Small intestine (tissue), 7 donors: ENCODE data around the gene ZDHHC22. TPM values are rescaled to one million over a fixed set of nuclear protein-coding genes. Genes with fewer than 3 reads are reported as not detected.

Source experiments
- DNase-seq, 2 donors: peaks; one replicate each; pipeline versions ENCODE4 v3.0.0 to v3.0.0-alpha.2; 2013
- FAIRE-seq: peaks from 2 replicates; lab custom pipeline; 2012; peaks lifted over from hg19 to GRCh38; lab: Jason Lieb, UNC
- H3K27ac ChIP-seq, 3 donors: one replicate each; pipeline ENCODE4 v1.5.1; 2013; ENCODE audit warnings: low read length in 2 of 3, mild to moderate bottlenecking in 2 of 3, control low read depth in 1 of 3, inconsistent platforms in 1 of 3, low read depth in 1 of 3, moderate library complexity in 1 of 3
- H3K27me3 ChIP-seq, 3 donors: one replicate each; pipeline ENCODE4 v1.6.1; 2013; ENCODE audit warnings: low read length in 3 of 3, inconsistent platforms in 1 of 3; ENCODE audit not compliant: control insufficient read depth in 3 of 3, insufficient read depth in 3 of 3
- H3K36me3 ChIP-seq, 3 donors: one replicate each; pipeline ENCODE4 v1.6.1; 2013; ENCODE audit warnings: low read length in 3 of 3, inconsistent platforms in 1 of 3, low read depth in 1 of 3, mild to moderate bottlenecking in 1 of 3, moderate library complexity in 1 of 3; ENCODE audit not compliant: control insufficient read depth in 3 of 3, insufficient read depth in 2 of 3
- H3K4me1 ChIP-seq, 3 donors: one replicate each; pipeline ENCODE4 v1.6.1; 2013; ENCODE audit warnings: low read length in 2 of 3, inconsistent platforms in 1 of 3, low read depth in 1 of 3, mild to moderate bottlenecking in 1 of 3, moderate library complexity in 1 of 3; ENCODE audit not compliant: control insufficient read depth in 3 of 3, insufficient read depth in 2 of 3
- H3K4me3 ChIP-seq, 3 donors: one replicate each; pipeline ENCODE4 v1.5.1; 2013; ENCODE audit warnings: low read length in 3 of 3, control low read depth in 1 of 3, inconsistent platforms in 1 of 3, low read depth in 1 of 3, mild to moderate bottlenecking in 1 of 3, moderate library complexity in 1 of 3
- H3K9me3 ChIP-seq, 2 donors: one replicate each; pipeline ENCODE4 v1.6.1; 2013; ENCODE audit warnings: low read depth in 1 of 2, low read length in 1 of 2; ENCODE audit not compliant: control insufficient read depth in 2 of 2, insufficient read depth in 1 of 2
- WGBS, 3 donors: extraction: QIAGEN DNeasy Blood & Tissue Kit; methylation state at CpG; one replicate each; pipeline ENCODE4 v1.1.7; 2013; 5-methylcytosine and 5-hydroxymethylcytosine counted together
- polyA plus RNA-seq, 4 donors: library from polyadenylated mRNA; stranded (reverse) in 3 of 4; unstranded in 1 of 4; fragments of 200-250 nt in 3 of 4; fragments of 120-200 nt in 1 of 4; gene quantifications; one replicate each; pipeline versions ENCODE4 v1.2.1 to v1.2.3, GENCODE V29; 2013
- donor health status: healthy with polysubstance abuse.
- donor health status: control.
- donor health status: control.
- donor health status: Bipolar disorder and iron deficiency.
- donor health status: healthy.

The ZDHHC22 gene
- polyA plus RNA-seq, 4 donors: 0.12 to 0.33 TPM; not detected in 2

GRCh38 chr14:77153802-77154201, 12.2 kb upstream of the ZDHHC22 start:
- Histone ChIP-seq H3K27me3 (peaks cover 0 to 23% (median 22%) of the 10 kb centered on the region in 3 donors), H3K36me3 (no peaks in the 10 kb centered on the region), H3K4me1 (no peaks in the 10 kb centered on the region), H3K4me3 (no peak overlapping the region), H3K9me3 (peaks cover 0 to 4% of the 10 kb centered on the region in 2 donors), H3K27ac (no peak overlapping the region)
- WGBS, 3 donors: 90 to 94% (median 92%) methylated on average over 3 of the region's 3 CpGs
- FAIRE-seq (no peak), DNase-seq (no peak)

DNA sequence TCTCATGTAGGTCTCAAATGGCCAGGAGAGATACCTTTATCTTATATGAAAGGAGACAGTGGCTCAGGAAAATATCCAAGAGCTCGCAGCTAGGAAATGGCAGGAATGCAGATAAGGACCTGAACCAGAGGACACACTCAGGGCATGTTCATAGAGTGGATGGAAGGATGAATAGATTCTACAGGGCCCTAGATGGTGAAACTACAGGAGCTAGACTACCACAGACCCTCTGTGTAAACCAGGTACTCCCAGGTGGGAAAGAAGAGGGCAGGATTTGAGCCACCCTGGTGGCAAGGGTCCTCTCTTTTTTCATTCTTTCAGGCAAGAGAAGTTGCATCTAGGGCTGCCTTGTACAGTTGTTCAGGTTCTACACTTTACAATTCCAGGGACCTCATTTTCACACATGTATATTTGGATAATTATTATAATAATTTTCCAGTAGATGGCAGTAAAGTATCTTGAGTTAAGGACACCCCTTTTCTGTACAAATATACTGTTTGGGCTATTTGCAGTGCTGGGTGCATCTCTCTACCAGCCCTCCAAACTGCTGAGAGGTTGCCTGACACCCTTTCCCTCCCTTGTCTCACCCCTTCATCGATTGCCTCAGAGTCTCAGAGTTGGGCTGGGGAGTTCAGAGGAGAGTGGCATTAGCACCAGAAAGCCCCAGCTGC, 10.5 kb upstream of the ZDHHC22 start:
- no peaks in the 10 kb centered on the region for H3K36me3 ChIP-seq
- H3K4me1 ChIP-seq: no peaks in the 10 kb centered on the region
- peaks cover 0 to 4% of the 10 kb centered on the region in 2 donors for H3K9me3 ChIP-seq
- H3K27me3 ChIP-seq: peaks cover 0 to 18% (median 14%) of the 10 kb centered on the region in 3 donors
- FAIRE-seq: no peak
- no peak overlapping the region for H3K4me3 ChIP-seq
- H3K27ac ChIP-seq: no peak overlapping the region
- DNase-seq: peak; percentile 8 to 18
- 23 to 33% (median 31%) methylated on average over 2 of the region's 2 CpGs for WGBS, 3 donors

- Histone ChIP-seq H3K4me1 (no peaks in the 10 kb centered on the region), H3K4me3 (no peak overlapping the region), H3K27me3 (peaks cover 0 to 23% (median 19%) of the 10 kb centered on the region in 3 donors), H3K9me3 (peaks cover 0 to 4% of the 10 kb centered on the region in 2 donors), H3K27ac (no peak overlapping the region), H3K36me3 (no peaks in the 10 kb centered on the region)
- no peak for DNase-seq
- 3 to 4% (median 4%) methylated on average over 5 of the region's 5 CpGs for WGBS, 3 donors
- no peak for FAIRE-seq
Measured at GRCh38 chr14:77151245-77151644, 9.7 kb upstream of the ZDHHC22 start.

DNA sequence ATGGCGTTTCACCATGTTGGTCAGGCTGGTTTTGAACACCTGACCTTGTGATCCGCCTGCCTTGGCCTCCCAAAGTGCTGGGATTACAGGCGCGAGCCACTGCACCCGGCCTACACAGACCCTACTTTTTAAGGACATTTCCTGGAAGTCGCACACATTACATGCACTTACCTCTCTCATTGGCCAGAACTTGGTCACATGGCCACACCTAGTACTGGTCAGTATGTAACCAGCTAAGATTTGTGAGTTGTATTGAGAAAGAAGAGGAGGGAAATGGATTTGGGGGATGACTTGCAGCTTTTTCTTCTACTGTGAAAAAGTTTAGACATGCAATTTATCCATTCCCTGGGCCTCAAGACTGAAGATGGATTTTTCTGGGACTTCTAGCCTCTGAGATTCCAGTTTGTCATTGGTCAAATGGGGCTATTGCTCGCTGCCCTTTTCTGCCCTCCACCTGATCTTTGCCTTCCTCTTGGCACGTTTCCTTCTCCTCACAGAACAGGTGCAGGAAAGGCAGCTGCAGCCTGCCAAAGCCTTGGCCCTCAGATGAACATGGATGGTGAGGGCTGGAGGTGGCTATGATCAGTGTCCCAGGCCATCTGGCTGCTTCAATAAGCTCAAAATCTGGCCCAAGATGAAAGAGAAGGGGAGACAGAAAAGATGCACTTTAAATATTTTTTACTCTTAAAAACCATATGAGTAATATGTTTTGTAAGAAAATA, 7.1 kb upstream of the ZDHHC22 start:
- Histone ChIP-seq H3K4me1 (no peaks in the 10 kb centered on the region), H3K36me3 (no peaks in the 10 kb centered on the region), H3K9me3 (peaks cover 0 to 1% of the 10 kb centered on the region in 2 donors), H3K27ac (no peak overlapping the region), H3K4me3 (no peak overlapping the region), H3K27me3 (peaks cover 0 to 36% (median 19%) of the 10 kb centered on the region in 3 donors)
- WGBS, 3 donors: 63 to 66% (median 64%) methylated on average over 8 of the region's 8 CpGs
- DNase-seq (no peak), FAIRE-seq (no peak)

DNA sequence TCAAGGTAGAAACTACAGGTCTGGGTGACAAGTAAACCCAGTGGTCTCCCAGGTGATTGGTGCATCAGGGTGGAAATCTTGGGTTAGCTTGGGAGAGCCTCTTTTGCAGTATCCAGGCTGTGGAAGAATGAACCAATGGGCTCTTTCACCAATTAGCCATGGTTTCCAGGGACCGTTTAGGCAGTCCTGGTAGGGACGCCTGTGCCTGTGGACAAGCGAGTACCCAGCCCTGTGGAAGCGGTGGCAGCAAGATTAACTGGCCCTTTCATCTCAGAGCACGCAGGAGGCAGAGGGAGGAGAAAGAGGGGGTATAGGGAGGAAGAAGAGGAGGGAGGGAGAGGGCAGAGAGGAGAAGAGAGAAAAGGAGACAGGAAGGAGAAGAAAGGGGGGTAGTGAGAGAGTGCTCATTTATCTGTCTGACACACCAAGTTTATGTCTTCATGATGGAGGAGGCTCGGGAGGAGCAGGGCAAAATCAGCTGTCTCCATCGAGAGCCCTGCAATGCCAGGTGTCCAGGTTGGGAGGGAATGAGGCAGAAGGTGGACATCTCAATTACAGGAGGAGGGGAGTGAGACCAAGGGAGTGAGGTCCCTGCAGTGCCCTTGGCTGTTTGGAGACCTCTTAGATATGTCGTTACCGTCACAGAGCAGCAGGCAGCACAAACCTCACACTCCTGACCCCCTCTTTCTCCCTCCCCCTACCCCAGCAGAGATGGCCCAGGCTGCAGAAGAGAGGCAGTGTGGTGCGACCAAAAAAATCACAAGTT, 4.6 kb upstream of the ZDHHC22 start:
- 7 to 13% (median 9%) methylated on average over 10 of the region's 10 CpGs for WGBS, 3 donors
- no peaks in the 10 kb centered on the region for H3K36me3 ChIP-seq
- no peak overlapping the region for H3K4me3 ChIP-seq
- DNase-seq (no peak), FAIRE-seq (no peak)
- H3K27ac ChIP-seq: no peak overlapping the region
- no peaks in the 10 kb centered on the region for H3K4me1 ChIP-seq
- H3K27me3 ChIP-seq: peaks cover 3 to 56% (median 24%) of the 10 kb centered on the region in 3 donors
- H3K9me3 ChIP-seq: no peaks in the 10 kb centered on the region

- H3K4me3 ChIP-seq: no peak overlapping the region
- no peaks in the 10 kb centered on the region for H3K36me3 ChIP-seq
- DNase-seq (no peak), FAIRE-seq (no peak)
- H3K27me3 ChIP-seq: peaks cover 19 to 69% (median 24%) of the 10 kb centered on the region in 3 donors
- peaks cover 0 to 3% (median 0%) of the 10 kb centered on the region in 3 donors for H3K4me1 ChIP-seq
- 58 to 67% (median 58%) methylated on average over 4 of the region's 4 CpGs for WGBS, 3 donors
- H3K27ac ChIP-seq: no peak overlapping the region
- H3K9me3 ChIP-seq: no peaks in the 10 kb centered on the region
Measured at GRCh38 chr14:77144412-77145115, 3.0 kb upstream of the ZDHHC22 start.

DNA sequence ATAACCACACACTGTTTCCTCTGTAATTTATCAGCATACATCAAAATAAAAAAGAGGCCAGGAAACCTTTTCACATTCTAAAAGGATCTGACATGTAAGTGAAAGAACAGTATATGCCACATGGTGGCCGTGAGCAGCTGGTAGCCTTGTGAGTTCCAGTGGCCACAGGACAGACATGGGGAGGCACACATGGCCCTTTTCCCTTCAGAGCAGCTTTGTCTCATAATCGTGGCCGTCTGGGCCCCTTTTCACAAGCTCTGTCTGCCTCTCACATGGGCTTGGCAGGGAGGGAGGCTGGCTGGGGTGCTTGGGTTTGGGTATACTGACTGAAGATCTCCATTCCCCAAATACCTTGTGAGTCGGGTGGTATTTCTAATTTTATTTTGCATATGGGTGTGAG, 1.5 kb upstream of the ZDHHC22 start:
- Histone ChIP-seq H3K27ac (no peak overlapping the region), H3K4me3 (no peak overlapping the region), H3K27me3 (peaks cover 22 to 83% (median 33%) of the 10 kb centered on the region in 3 donors), H3K36me3 (no peaks in the 10 kb centered on the region), H3K4me1 (peaks cover 0 to 6% (median 0%) of the 10 kb centered on the region in 3 donors), H3K9me3 (no peaks in the 10 kb centered on the region)
- FAIRE-seq (no peak), DNase-seq (no peak)
- WGBS, 3 donors: 5 to 13% (median 8%) methylated on average over 4 of the region's 4 CpGs
